ENCODE data around the gene NMUR2.

DNA sequence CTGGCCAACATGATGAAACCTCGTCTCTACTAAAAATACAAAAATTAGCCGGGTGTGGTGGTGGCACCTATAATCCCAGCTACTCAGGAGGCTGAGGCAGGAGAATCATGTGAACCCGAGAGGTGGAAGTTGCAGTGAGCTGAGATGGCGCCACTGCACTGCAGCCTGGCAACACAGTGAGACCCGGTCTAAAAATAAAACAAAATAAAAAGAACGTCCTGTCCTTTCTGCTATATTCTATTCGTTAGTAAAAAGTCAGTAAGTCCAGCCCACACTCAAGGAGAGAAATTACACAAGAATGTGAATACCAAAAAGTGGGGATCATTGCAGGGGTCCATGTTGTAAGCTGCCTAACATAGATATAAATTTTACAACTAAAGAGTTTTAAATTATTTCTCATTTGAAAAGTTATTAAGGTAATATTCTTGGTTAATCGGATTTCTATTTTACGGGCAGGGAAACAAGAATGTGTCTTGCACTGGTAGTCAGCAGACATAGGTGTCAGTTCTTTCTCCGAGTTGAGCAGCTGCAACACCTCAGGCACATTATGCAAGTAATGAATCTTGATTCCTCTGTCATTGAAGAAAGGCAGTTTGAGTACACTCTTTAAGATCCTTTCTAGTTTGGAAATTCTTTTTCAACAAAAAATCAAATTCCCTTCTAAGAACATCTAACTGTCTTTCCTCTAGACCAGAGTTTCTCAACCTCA, 24.5 kb downstream of the NMUR2 start:
- TF ChIP-seq POLR2A (IDR thresholded peaks at IDR 0.05; ENCODE audit: low read length) (no peak), GATA1 (IDR thresholded peaks at IDR 0.05; ENCODE audit: low read depth, low read length) (no peak)

Measured in erythroblast (primary cell).